Measurements from ENCODE around the gene TKT.

DNA sequence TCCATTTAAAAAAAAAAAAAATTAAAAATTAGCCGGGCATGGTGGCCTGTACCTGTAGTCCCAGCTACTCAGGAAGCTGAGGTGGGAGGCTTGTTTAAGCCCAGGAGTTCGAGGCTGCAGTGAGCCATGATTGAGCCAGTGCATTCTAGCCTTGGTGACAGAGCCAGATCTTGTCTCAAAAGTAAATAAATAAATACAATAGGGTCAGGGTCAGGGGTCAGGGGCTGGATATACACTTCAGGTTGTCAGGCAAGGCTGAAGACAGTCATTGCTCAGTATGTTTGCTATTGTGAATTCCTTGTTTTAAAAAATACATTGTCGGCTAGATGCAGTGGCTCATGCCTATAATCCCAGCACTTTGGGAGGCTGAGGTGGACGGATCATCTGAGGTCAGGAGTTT, 8.1 kb upstream of the TKT start:
- TF ChIP-seq, protein P1, sequence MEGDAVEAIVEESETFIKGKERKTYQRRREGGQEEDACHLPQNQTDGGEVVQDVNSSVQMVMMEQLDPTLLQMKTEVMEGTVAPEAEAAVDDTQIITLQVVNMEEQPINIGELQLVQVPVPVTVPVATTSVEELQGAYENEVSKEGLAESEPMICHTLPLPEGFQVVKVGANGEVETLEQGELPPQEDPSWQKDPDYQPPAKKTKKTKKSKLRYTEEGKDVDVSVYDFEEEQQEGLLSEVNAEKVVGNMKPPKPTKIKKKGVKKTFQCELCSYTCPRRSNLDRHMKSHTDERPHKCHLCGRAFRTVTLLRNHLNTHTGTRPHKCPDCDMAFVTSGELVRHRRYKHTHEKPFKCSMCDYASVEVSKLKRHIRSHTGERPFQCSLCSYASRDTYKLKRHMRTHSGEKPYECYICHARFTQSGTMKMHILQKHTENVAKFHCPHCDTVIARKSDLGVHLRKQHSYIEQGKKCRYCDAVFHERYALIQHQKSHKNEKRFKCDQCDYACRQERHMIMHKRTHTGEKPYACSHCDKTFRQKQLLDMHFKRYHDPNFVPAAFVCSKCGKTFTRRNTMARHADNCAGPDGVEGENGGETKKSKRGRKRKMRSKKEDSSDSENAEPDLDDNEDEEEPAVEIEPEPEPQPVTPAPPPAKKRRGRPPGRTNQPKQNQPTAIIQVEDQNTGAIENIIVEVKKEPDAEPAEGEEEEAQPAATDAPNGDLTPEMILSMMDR (IDR thresholded peaks at IDR 0.05) = no peak
- TF ChIP-seq POLR2A (IDR thresholded peaks at IDR 0.05; ENCODE audit: low read length) (no peak), HDAC2 (IDR thresholded peaks at IDR 0.05) (no peak), KDM5A (IDR thresholded peaks at IDR 0.05) (no peak), HOXB5 (CRISPR knock-in tag; IDR thresholded peaks at IDR 0.05) (no peak), CEBPB (IDR thresholded peaks at IDR 0.05) (no peak), FOSL2 (IDR thresholded peaks at IDR 0.05) (no peak), FOSL2 (CRISPR knock-in tag; IDR thresholded peaks at IDR 0.05) (no peak), JUN (IDR thresholded peaks at IDR 0.05) (no peak), ZNF302 (CRISPR knock-in tag; IDR thresholded peaks at IDR 0.05) (no peak), KDM1A (IDR thresholded peaks at IDR 0.05; ENCODE audit: low read depth) (no peak), RCOR1 (IDR thresholded peaks at IDR 0.05; ENCODE audit: low read depth, low read length) (no peak), NR3C1 (IDR thresholded peaks at IDR 0.05) (no peak)
- TF ChIP-seq, protein P2, sequence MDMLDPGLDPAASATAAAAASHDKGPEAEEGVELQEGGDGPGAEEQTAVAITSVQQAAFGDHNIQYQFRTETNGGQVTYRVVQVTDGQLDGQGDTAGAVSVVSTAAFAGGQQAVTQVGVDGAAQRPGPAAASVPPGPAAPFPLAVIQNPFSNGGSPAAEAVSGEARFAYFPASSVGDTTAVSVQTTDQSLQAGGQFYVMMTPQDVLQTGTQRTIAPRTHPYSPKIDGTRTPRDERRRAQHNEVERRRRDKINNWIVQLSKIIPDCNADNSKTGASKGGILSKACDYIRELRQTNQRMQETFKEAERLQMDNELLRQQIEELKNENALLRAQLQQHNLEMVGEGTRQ (IDR thresholded peaks at IDR 0.05) = no peak
- TF ChIP-seq, protein P3, sequence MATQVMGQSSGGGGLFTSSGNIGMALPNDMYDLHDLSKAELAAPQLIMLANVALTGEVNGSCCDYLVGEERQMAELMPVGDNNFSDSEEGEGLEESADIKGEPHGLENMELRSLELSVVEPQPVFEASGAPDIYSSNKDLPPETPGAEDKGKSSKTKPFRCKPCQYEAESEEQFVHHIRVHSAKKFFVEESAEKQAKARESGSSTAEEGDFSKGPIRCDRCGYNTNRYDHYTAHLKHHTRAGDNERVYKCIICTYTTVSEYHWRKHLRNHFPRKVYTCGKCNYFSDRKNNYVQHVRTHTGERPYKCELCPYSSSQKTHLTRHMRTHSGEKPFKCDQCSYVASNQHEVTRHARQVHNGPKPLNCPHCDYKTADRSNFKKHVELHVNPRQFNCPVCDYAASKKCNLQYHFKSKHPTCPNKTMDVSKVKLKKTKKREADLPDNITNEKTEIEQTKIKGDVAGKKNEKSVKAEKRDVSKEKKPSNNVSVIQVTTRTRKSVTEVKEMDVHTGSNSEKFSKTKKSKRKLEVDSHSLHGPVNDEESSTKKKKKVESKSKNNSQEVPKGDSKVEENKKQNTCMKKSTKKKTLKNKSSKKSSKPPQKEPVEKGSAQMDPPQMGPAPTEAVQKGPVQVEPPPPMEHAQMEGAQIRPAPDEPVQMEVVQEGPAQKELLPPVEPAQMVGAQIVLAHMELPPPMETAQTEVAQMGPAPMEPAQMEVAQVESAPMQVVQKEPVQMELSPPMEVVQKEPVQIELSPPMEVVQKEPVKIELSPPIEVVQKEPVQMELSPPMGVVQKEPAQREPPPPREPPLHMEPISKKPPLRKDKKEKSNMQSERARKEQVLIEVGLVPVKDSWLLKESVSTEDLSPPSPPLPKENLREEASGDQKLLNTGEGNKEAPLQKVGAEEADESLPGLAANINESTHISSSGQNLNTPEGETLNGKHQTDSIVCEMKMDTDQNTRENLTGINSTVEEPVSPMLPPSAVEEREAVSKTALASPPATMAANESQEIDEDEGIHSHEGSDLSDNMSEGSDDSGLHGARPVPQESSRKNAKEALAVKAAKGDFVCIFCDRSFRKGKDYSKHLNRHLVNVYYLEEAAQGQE (IDR thresholded peaks at IDR 0.05) = no peak

Data from A549 (cell line).